HCEC 1CT (cell line): ENCODE measurements around the gene DPP6.
"Not testable (repeated sequence)": the region's sequence is repeated elsewhere in the genome, so short reads cannot be mapped to it uniquely, and the experiment has no call there.

ENCODE experiments used
- DNase-seq: peaks from one replicate; pipeline ENCODE4 v3.0.0-alpha.2; 2017

The DPP6 gene

GRCh38 chr7:154051643-154052529, at the start of gene DPP6:
Gene DPP6 (plus strand): TSS chr7:154052398.
- DNase-seq: not testable (repeated sequence)

- not testable (repeated sequence) for DNase-seq
These were observed 42.7 kb upstream of the DPP6 start for GRCh38 chr7:154009423-154009911.

GRCh38 chr7:154010726-154011568, 41.3 kb upstream of the DPP6 start:
- DNase-seq: not testable (repeated sequence)

- not testable (repeated sequence) for DNase-seq
These were observed 39.4 kb upstream of the DPP6 start for GRCh38 chr7:154012800-154013199.

- not testable (repeated sequence) for DNase-seq
These were observed 36.6 kb upstream of the DPP6 start for GRCh38 chr7:154015636-154016035.

GRCh38 chr7:154018354-154018753, 33.8 kb upstream of the DPP6 start:
- DNase-seq: not testable (repeated sequence)

GRCh38 chr7:154027805-154028204, 24.4 kb upstream of the DPP6 start:
- not testable (repeated sequence) for DNase-seq

- not testable (repeated sequence) for DNase-seq
These were observed 21.6 kb upstream of the DPP6 start for GRCh38 chr7:154030476-154031080.

- not testable (repeated sequence) for DNase-seq
These were observed 12.6 kb upstream of the DPP6 start for GRCh38 chr7:154039466-154040165.

GRCh38 chr7:154050394-154050793, 1.8 kb upstream of the DPP6 start:
- DNase-seq: not testable (repeated sequence)

- DNase-seq: not testable (repeated sequence)
These were observed 1.1 kb upstream of the DPP6 start for GRCh38 chr7:154051006-154051642.

GRCh38 chr7:154052530-154053252, 493 bp downstream of the DPP6 start:
- not testable (repeated sequence) for DNase-seq

- DNase-seq: not testable (repeated sequence)
These were observed 1.5 kb downstream of the DPP6 start for GRCh38 chr7:154053466-154054312.

- not testable (repeated sequence) for DNase-seq
These were observed 2.5 kb downstream of the DPP6 start for GRCh38 chr7:154054664-154055063.

- peak; percentile 1 for DNase-seq
These were observed 3.4 kb downstream of the DPP6 start for GRCh38 chr7:154055491-154056106.

GRCh38 chr7:154058783-154059182, 6.6 kb downstream of the DPP6 start:
- DNase-seq: not testable (repeated sequence)

GRCh38 chr7:154060551-154060950, 8.4 kb downstream of the DPP6 start:
- not testable (repeated sequence) for DNase-seq

- DNase-seq: not testable (repeated sequence)
These were observed 19.6 kb downstream of the DPP6 start for GRCh38 chr7:154071833-154072232.

- not testable (repeated sequence) for DNase-seq
These were observed 20.4 kb downstream of the DPP6 start for GRCh38 chr7:154072395-154073181.
